ENCODE measurements around the gene DIS3L. TPM values are rescaled to one million over a fixed set of nuclear protein-coding genes. Genes with fewer than 3 reads are reported as not detected.

The DIS3L gene
- total and polyA plus RNA-seq, 2 donors (not counting 3 experiments of a cell fraction or from before 2014, with no cell fraction given) = 7.8 to 27.9 TPM

DNA sequence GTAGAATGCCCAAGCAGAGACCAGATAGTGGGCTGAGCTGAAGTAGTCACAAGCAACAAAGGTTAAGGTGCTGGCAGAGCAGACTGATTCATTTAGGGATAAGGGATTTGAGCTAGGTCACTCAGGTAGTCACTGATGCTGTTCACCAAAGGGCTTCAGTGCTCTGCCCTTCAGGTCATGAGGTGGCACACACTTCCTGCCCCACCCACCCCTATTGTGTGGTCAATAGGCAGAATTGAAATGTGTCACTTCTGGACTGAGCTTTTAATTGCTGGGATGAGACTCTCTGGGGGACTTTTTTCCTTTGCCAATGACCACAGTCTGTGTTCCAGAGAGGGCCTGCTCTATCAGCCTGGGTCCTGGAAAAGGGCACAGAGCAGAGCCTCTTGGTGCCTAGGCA is 2.9 kb upstream of the DIS3L start:
- Histone ChIP-seq H3K9ac (replicated peaks; ENCODE audit: extremely low read depth, insufficient read depth, low read length) (no peak overlapping the region), H3K4me3 (replicated peaks in 1 of 3; ENCODE audit: insufficient read depth in 1 of 3, low read depth in 1 of 3, low read length in 3 of 3) (no peak overlapping the region), H3K79me2 (ENCODE audit: control insufficient read depth, insufficient read depth, low read length) (peaks cover 5% of the 10 kb centered on the region), H3K36me3 (ENCODE audit: control insufficient read depth in 2 of 2, extremely low read depth in 1 of 2, insufficient read depth in 2 of 2, low read length in 2 of 2) (no peaks in the 10 kb centered on the region), H2AFZ (ENCODE audit: low read depth, low read length) (no peak overlapping the region), H3K4me2 (ENCODE audit: insufficient read depth, low read length) (no peak overlapping the region), H3K9me1 (replicated peaks; ENCODE audit: control insufficient read depth, extremely low read depth, insufficient read depth, low read length) (no peaks in the 10 kb centered on the region), H3K27me3 (ENCODE audit: control insufficient read depth in 2 of 2, insufficient read depth in 2 of 2, low read length in 2 of 2) (no peaks in the 10 kb centered on the region), H3K9me3 (replicated peaks; ENCODE audit: control insufficient read depth, insufficient read depth, low read length) (no peaks in the 10 kb centered on the region), H3K4me1 (ENCODE audit: control insufficient read depth, extremely low read depth, insufficient read depth, low read length) (peaks cover 25% of the 10 kb centered on the region), H3K27ac (ENCODE audit: insufficient read depth, low read depth, low read length) (no peak overlapping the region), H4K20me1 (replicated peaks; ENCODE audit: control insufficient read depth, extremely low read depth, insufficient read depth, low read length) (no peaks in the 10 kb centered on the region)
- dilution Hi-C loops (cut with MboI; ENCODE audit: extremely low pct_ligation_motif_present, low sequenced_read_pairs) = no loop called here
- intact Hi-C loops (cut with micrococcal nuclease) = no loop called here
- TF ChIP-seq, protein P1, sequence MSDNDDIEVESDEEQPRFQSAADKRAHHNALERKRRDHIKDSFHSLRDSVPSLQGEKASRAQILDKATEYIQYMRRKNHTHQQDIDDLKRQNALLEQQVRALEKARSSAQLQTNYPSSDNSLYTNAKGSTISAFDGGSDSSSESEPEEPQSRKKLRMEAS (IDR thresholded peaks at IDR 0.05; ENCODE audit: insufficient read depth, insufficient read length) = no peak
- TF ChIP-seq POLR2AphosphoS5 (IDR thresholded peaks at IDR 0.05; ENCODE audit: insufficient read depth, low read depth, low read length) = no peak
- no peak for TF ChIP-seq MYC (IDR thresholded peaks at IDR 0.05; ENCODE audit: low read depth, low read length)
- no peak for TF ChIP-seq POLR2A (IDR thresholded peaks at IDR 0.05; ENCODE audit: low read depth, low read length)
- no peak for TF ChIP-seq JUN (IDR thresholded peaks at IDR 0.05; ENCODE audit: borderline replicate concordance, insufficient read depth, insufficient read length, low read depth)
- TF ChIP-seq EZH2 (IDR thresholded peaks at IDR 0.05; ENCODE audit: borderline replicate concordance, low read depth, low read length, severe bottlenecking) = no peak
- TF ChIP-seq GATA2 (IDR thresholded peaks at IDR 0.05; ENCODE audit: insufficient read depth, insufficient read length, low read depth, low read length) = no peak
- TF ChIP-seq FOS (IDR thresholded peaks at IDR 0.05; ENCODE audit: borderline replicate concordance, insufficient read depth, low read length) = no peak
- TF ChIP-seq, protein P2, sequence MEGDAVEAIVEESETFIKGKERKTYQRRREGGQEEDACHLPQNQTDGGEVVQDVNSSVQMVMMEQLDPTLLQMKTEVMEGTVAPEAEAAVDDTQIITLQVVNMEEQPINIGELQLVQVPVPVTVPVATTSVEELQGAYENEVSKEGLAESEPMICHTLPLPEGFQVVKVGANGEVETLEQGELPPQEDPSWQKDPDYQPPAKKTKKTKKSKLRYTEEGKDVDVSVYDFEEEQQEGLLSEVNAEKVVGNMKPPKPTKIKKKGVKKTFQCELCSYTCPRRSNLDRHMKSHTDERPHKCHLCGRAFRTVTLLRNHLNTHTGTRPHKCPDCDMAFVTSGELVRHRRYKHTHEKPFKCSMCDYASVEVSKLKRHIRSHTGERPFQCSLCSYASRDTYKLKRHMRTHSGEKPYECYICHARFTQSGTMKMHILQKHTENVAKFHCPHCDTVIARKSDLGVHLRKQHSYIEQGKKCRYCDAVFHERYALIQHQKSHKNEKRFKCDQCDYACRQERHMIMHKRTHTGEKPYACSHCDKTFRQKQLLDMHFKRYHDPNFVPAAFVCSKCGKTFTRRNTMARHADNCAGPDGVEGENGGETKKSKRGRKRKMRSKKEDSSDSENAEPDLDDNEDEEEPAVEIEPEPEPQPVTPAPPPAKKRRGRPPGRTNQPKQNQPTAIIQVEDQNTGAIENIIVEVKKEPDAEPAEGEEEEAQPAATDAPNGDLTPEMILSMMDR (IDR thresholded peaks at IDR 0.05; ENCODE audit: extremely low read depth in 1 of 2, insufficient read depth in 1 of 2, low read depth in 1 of 2, low read length in 2 of 2) = no peak
- DNase-seq (ENCODE audit: low read depth, low spot score) (no peak), FAIRE-seq (no peak)
- BruUV-seq (replicated peaks) = no TSS peak
- ChIA-PET CTCF (no interaction called here), POLR2A (no interaction called here)
